Stomach (tissue), 9 donors: Measurements from ENCODE around the gene AIF1L. TPM values are rescaled to one million over a fixed set of nuclear protein-coding genes. Genes with fewer than 3 reads are reported as not detected.

Experiments
- DNase-seq, 2 donors: peaks; one replicate each; pipeline versions ENCODE4 v3.0.0 to v3.0.0-alpha.2; 2013 to 2019
- H3K27ac ChIP-seq, 5 donors: fragments of 200-600 bp in 4 of 5; sonication (generic) in 4 of 5; one replicate each; pipeline ENCODE4 v1.5.1; 2013 to 2019; ENCODE audit warnings: mild to moderate bottlenecking in 1 of 5, moderate library complexity in 1 of 5
- H3K27me3 ChIP-seq, 3 donors: fragments of 200-600 bp; sonication (generic); one replicate each; pipeline ENCODE4 v1.5.1; 2017 to 2019; ENCODE audit warnings: mixed run types in 1 of 3
- H3K36me3 ChIP-seq, 4 donors: fragments of 200-600 bp; sonication (generic); 1 replicate in 3 of 4; 2 replicates in 1 of 4; pipeline ENCODE4 v1.5.1; 2016 to 2019
- H3K4me1 ChIP-seq, 4 donors: fragments of 200-600 bp; sonication (generic); one replicate each; pipeline ENCODE4 v1.5.1; 2016 to 2019
- H3K4me3 ChIP-seq, 4 donors: fragments of 200-600 bp; sonication (generic) in 3 of 4; one replicate each; pipeline ENCODE4 v1.5.1; 2016 to 2019; ENCODE audit warnings: mild to moderate bottlenecking in 1 of 4
- H3K9me3 ChIP-seq, 4 donors: fragments of 200-600 bp; sonication (generic); one replicate each; pipeline ENCODE4 v1.5.1; 2016 to 2019
- CTCF ChIP-seq, 7 experiments: fragments of 450-650 bp in 4 of 7; fragments of 200-600 bp in 3 of 7; sonication (generic) in 3 of 7; IDR thresholded peaks; one replicate each; pipeline ENCODE4 v1.5.1; 2016 to 2019; ENCODE audit warnings: antibody characterized with exemption in 7 of 7, control low read depth in 2 of 7, mild to moderate bottlenecking in 1 of 7
- EP300 ChIP-seq: sonication (generic); formaldehyde crosslinking; IDR thresholded peaks from one replicate; pipeline ENCODE4 v1.6.1; 2017; ENCODE audit warnings: antibody characterized with exemption
- POLR2A ChIP-seq, 4 donors: fragments of 450-650 bp; IDR thresholded peaks; one replicate each; pipeline ENCODE4 v1.6.1; 2016; ENCODE audit warnings: antibody characterized with exemption in 4 of 4, control low read depth in 2 of 4, mild to moderate bottlenecking in 1 of 4, moderate library complexity in 1 of 4
- POLR2AphosphoS5 ChIP-seq, 3 donors: sonication (generic); formaldehyde crosslinking; IDR thresholded peaks; one replicate each; pipeline ENCODE4 v1.6.1; 2016; ENCODE audit warnings: antibody characterized with exemption in 3 of 3
- WGBS, 5 donors: extraction: QIAGEN DNeasy Blood & Tissue Kit in 3 of 5; methylation state at CpG; one replicate each; pipeline versions ENCODE4 v1.1.5 to v1.1.7; 2013 to 2018; 5-methylcytosine and 5-hydroxymethylcytosine counted together
- intact Hi-C: fragments of 100-400 bp; cut with DNase I; formaldehyde crosslinking; loops from one replicate; pipeline ENCODE4 v1.15.1; 2023; ENCODE audit warnings: low total_unique reads
- polyA plus RNA-seq, 3 donors: library from polyadenylated mRNA; stranded (reverse); fragments of 200-250 nt; gene quantifications; one replicate each; pipeline ENCODE4 v1.2.3, GENCODE V29; 2013
- total RNA-seq, 5 donors: library from RNA; depleted of rRNA; stranded (reverse); fragments of >200 nt; gene quantifications; one replicate each; pipeline versions ENCODE4 v1.1.0 to v1.2.3, GENCODE V29; 2014 to 2016
- donor health status: healthy with polysubstance abuse.
- donor health status: Bipolar disorder and iron deficiency.
- donor health status: healthy.

The AIF1L gene
- total and polyA plus RNA-seq, 8 donors = 1.2 to 18.4 (median 9.0) TPM; not detected in 2

- H3K27me3 ChIP-seq = peaks cover 0 to 7% (median 0%) of the 10 kb centered on the region in 3 donors
- TF ChIP-seq EP300 (no peak), POLR2A (IDR thresholded peaks at IDR 0.05) (no peak), POLR2AphosphoS5 (IDR thresholded peaks at IDR 0.05) (no peak), CTCF (IDR thresholded peaks at IDR 0.05) (no peak)
- intact Hi-C loops = no loop called here
- H3K9me3 ChIP-seq = no peaks in the 10 kb centered on the region
- no peak overlapping the region for H3K4me3 ChIP-seq
- H3K27ac ChIP-seq = no peak overlapping the region
- WGBS, 5 donors = 77 to 84% (median 80%) methylated on average over 10 to 17 of the region's 17 CpGs
- no peaks in the 10 kb centered on the region for H3K36me3 ChIP-seq
- no peaks in the 10 kb centered on the region for H3K4me1 ChIP-seq
- DNase-seq = no peak
Observed at GRCh38 chr9:131078427-131079366, 17.6 kb upstream of the AIF1L start.

- Histone ChIP-seq H3K27ac (no peak overlapping the region), H3K4me1 (no peaks in the 10 kb centered on the region), H3K36me3 (no peaks in the 10 kb centered on the region), H3K27me3 (peaks cover 0 to 11% (median 0%) of the 10 kb centered on the region in 3 donors), H3K4me3 (no peak overlapping the region), H3K9me3 (no peaks in the 10 kb centered on the region)
- intact Hi-C loops = no loop called here
- no peak for DNase-seq
- WGBS, 5 donors = 66 to 79% (median 74%) methylated on average over 9 of the region's 9 CpGs
- TF ChIP-seq CTCF (IDR thresholded peaks at IDR 0.05) (no peak), EP300 (no peak), POLR2A (IDR thresholded peaks at IDR 0.05) (no peak), POLR2AphosphoS5 (IDR thresholded peaks at IDR 0.05) (no peak)
Observed at GRCh38 chr9:131080589-131080988, 15.7 kb upstream of the AIF1L start.

- no peaks in the 10 kb centered on the region for H3K9me3 ChIP-seq
Observed at GRCh38 chr9:131081868-131082267, 14.5 kb upstream of the AIF1L start.

More at GRCh38 chr9:131081868-131082267, 14.5 kb upstream of the AIF1L start:
- Histone ChIP-seq H3K27ac (no peak overlapping the region), H3K4me3 (no peak overlapping the region), H3K4me1 (no peaks in the 10 kb centered on the region), H3K36me3 (no peaks in the 10 kb centered on the region), H3K27me3 (peaks cover 0 to 12% (median 0%) of the 10 kb centered on the region in 3 donors)
- TF ChIP-seq CTCF (IDR thresholded peaks at IDR 0.05) (no peak), POLR2A (IDR thresholded peaks at IDR 0.05) (no peak), POLR2AphosphoS5 (IDR thresholded peaks at IDR 0.05) (no peak), EP300 (no peak)
- DNase-seq = no peak
- intact Hi-C loops = no loop called here
- 84 to 94% (median 87%) methylated on average over 4 to 9 of the region's 9 CpGs for WGBS, 5 donors
